ENCODE measurements around the gene PRM1. TPM values are rescaled to one million over a fixed set of nuclear protein-coding genes. Genes with fewer than 3 reads are reported as not detected.

PRM1 gene
- total RNA-seq, 1 donor from 2014 or later, result not detected

- Histone ChIP-seq H3K4me1 (no peaks in the 10 kb centered on the region), H3K9me3 (replicated peaks) (no peaks in the 10 kb centered on the region), H3K27me3 (ENCODE audit: low read depth) (peaks cover 7% of the 10 kb centered on the region), H3K27ac (replicated peaks) (no peak overlapping the region), H3K36me3 (no peaks in the 10 kb centered on the region), H3K4me3 (no peak overlapping the region)
- intact Hi-C loops (cut with micrococcal nuclease), result no loop called here
- DNase-seq, result no peak
- no peak for TF ChIP-seq CTCF (IDR thresholded peaks at IDR 0.05; ENCODE audit: borderline replicate concordance)
Measured at GRCh38 chr16:11278681-11279628, 2.2 kb downstream of the PRM1 start.

- intact Hi-C loops (cut with micrococcal nuclease), result no loop called here
- Histone ChIP-seq H3K27me3 (ENCODE audit: low read depth) (peaks cover 7% of the 10 kb centered on the region), H3K9me3 (replicated peaks) (no peaks in the 10 kb centered on the region), H3K36me3 (no peaks in the 10 kb centered on the region), H3K4me1 (no peaks in the 10 kb centered on the region), H3K27ac (replicated peaks) (no peak overlapping the region), H3K4me3 (no peak overlapping the region)
- no peak for TF ChIP-seq CTCF (IDR thresholded peaks at IDR 0.05; ENCODE audit: borderline replicate concordance)
- no peak for DNase-seq
Measured at GRCh38 chr16:11277607-11278337, 3.4 kb downstream of the PRM1 start.

GRCh38 chr16:11276896-11277593, 4.1 kb downstream of the PRM1 start:
- Histone ChIP-seq H3K36me3 (no peaks in the 10 kb centered on the region), H3K27me3 (ENCODE audit: low read depth) (peaks cover 7% of the 10 kb centered on the region), H3K4me1 (no peaks in the 10 kb centered on the region), H3K27ac (replicated peaks) (no peak overlapping the region), H3K9me3 (replicated peaks) (no peaks in the 10 kb centered on the region), H3K4me3 (no peak overlapping the region)
- intact Hi-C loops (cut with micrococcal nuclease), result no loop called here
- no peak for TF ChIP-seq CTCF (IDR thresholded peaks at IDR 0.05; ENCODE audit: borderline replicate concordance)
- no peak for DNase-seq

GRCh38 chr16:11276143-11276895, 4.8 kb downstream of the PRM1 start, which contains the start of gene PRM2:
Gene PRM2 (minus strand): TSS chr16:11276480. CDS start chr16:11276370, 110 bp downstream.
- Histone ChIP-seq H3K27ac (replicated peaks) (no peak within 1 kb of the TSS), H3K9me3 (replicated peaks) (no peaks in the 10 kb centered on the region), H3K4me3 (no peak within 1 kb of the TSS), H3K4me1 (no peaks in the 10 kb centered on the region), H3K36me3 (no peaks in the 10 kb centered on the region), H3K27me3 (ENCODE audit: low read depth) (peaks cover 7% of the 10 kb centered on the region)
- TF ChIP-seq CTCF (IDR thresholded peaks at IDR 0.05; ENCODE audit: borderline replicate concordance), result no peak
- intact Hi-C loops (cut with micrococcal nuclease), result no loop called here
- DNase-seq, result no peak

GRCh38 chr16:11274964-11275363, 6.2 kb downstream of the PRM1 start:
- Histone ChIP-seq H3K27me3 (ENCODE audit: low read depth) (peaks cover 7% of the 10 kb centered on the region), H3K36me3 (no peaks in the 10 kb centered on the region), H3K9me3 (replicated peaks) (no peaks in the 10 kb centered on the region), H3K27ac (replicated peaks) (no peak overlapping the region), H3K4me3 (no peak overlapping the region), H3K4me1 (no peaks in the 10 kb centered on the region)
- DNase-seq, result no peak
- no peak for TF ChIP-seq CTCF (IDR thresholded peaks at IDR 0.05; ENCODE audit: borderline replicate concordance)
- intact Hi-C loops (cut with micrococcal nuclease), result no loop called here
